Pancreas (tissue), 10 donors: ENCODE measurements around the gene ZRANB2. TPM values are rescaled to one million over a fixed set of nuclear protein-coding genes. Genes with fewer than 3 reads are reported as not detected.
A peak's percentile ranks its signal among the peaks of the same experiment; 100 is the strongest.

ENCODE experiments used
- ATAC-seq, 4 donors: fragments of 200-7000 bp; cut with Tn5 transposase; one replicate each; pipeline versions ENCODE4 v1.8.0 to v1.9.1; 2020; ENCODE audit warnings: mild to moderate bottlenecking in 4 of 4, moderate library complexity in 4 of 4
- DNase-seq, 6 donors: peaks; one replicate each; pipeline ENCODE4 v3.0.0-alpha.2; 2020
- FAIRE-seq: peaks from 2 replicates; lab custom pipeline; 2012; peaks lifted over from hg19 to GRCh38; lab: Jason Lieb, UNC
- H3K27ac ChIP-seq, 4 donors: fragments of 200-600 bp; sonication (generic); 1 replicate in 3 of 4; 2 replicates in 1 of 4; pipeline versions ENCODE4 v1.5.0 to v1.8.0; 2020
- H3K27me3 ChIP-seq, 4 donors: fragments of 200-600 bp; one replicate each; pipeline ENCODE4 v1.8.0; 2021
- H3K36me3 ChIP-seq, 3 donors: fragments of 200-600 bp; sonication (generic) in 1 of 3; one replicate each; pipeline versions ENCODE4 v1.5.0 to v1.8.0; 2020 to 2021
- H3K4me1 ChIP-seq, 3 donors: fragments of 200-600 bp; one replicate each; pipeline ENCODE4 v1.8.0; 2021
- H3K4me3 ChIP-seq, 4 donors: fragments of 200-600 bp; sonication (generic) in 2 of 4; one replicate each; pipeline versions ENCODE4 v1.5.0 to v1.8.0; 2020 to 2021
- H3K9me3 ChIP-seq, 4 donors: fragments of 200-600 bp; one replicate each; pipeline ENCODE4 v1.8.0; 2021
- CTCF ChIP-seq, 4 donors: fragments of 200-600 bp; sonication (generic) in 3 of 4; IDR thresholded peaks; one replicate each; pipeline versions ENCODE4 v1.5.0 to v1.8.0; 2021; ENCODE audit warnings: antibody characterized with exemption in 4 of 4
- WGBS, 2 donors: extraction: QIAGEN DNeasy Blood & Tissue Kit; methylation state at CpG; one replicate each; pipeline ENCODE4 v1.1.7; 2013; 5-methylcytosine and 5-hydroxymethylcytosine counted together
- intact Hi-C, 3 donors: fragments of 100-400 bp; cut with DNase I; formaldehyde crosslinking; loops; one replicate each; pipeline versions ENCODE4 v1.11.1 to v1.14.2; 2022
- polyA plus RNA-seq, 2 donors: library from polyadenylated mRNA; stranded (reverse); fragments of 200-250 nt; gene quantifications; one replicate each; pipeline ENCODE4 v1.2.3, GENCODE V29; 2013
- total RNA-seq, 6 donors: library from RNA; stranded (reverse); fragmentation: NEBNext Ultra II Directional in 4 of 6; extraction: Animal tissue kit (Norgen Biotek cat#: 25700) in 4 of 6; gene quantifications; one replicate each; pipeline versions ENCODE4 v1.2.1 to v1.2.4, GENCODE V29; 2021 to 2023
- donor health status: healthy with polysubstance abuse.
- donor health status: DM: no; HTN: no; CAD: no; lungs with moderate emphysema.
- donor health status: DM: no; HTN: no; CAD: no.
- donor health status: control.
- donor health status: control.
- donor health status: Bipolar disorder and iron deficiency.
- donor health status: DM: yes; HTN: yes; CAD: no.
- donor health status: DM: no; HTN: no; CAD: no.
- donor health status: DM: no; HTN: no; CAD: no.
- donor health status: DM: yes; HTN: yes; CAD: no.

Gene ZRANB2
- total and polyA plus RNA-seq, 8 donors: 22.0 to 62.9 (median 32.9) TPM

- intact Hi-C loops: no loop called here
- TF ChIP-seq CTCF (IDR thresholded peaks at IDR 0.05): no peak
- no peak for DNase-seq
- Histone ChIP-seq H3K36me3 (no peaks in the 10 kb centered on the region), H3K4me1 (peaks cover 0 to 14% (median 9%) of the 10 kb centered on the region in 3 donors), H3K27ac (no peak overlapping the region), H3K9me3 (no peaks in the 10 kb centered on the region), H3K4me3 (no peak overlapping the region), H3K27me3 (no peaks in the 10 kb centered on the region)
- ATAC-seq: no peak
- no peak for FAIRE-seq
- WGBS, 2 donors: 77 to 78% methylated on average over 1 of the region's 1 CpG
These were observed 5.5 kb upstream of the ZRANB2 start for GRCh38 chr1:71086331-71086730.

- no peak overlapping the region for H3K4me3 ChIP-seq
- no peak for TF ChIP-seq CTCF (IDR thresholded peaks at IDR 0.05)
- no peak for DNase-seq
- intact Hi-C loops: no loop called here
- FAIRE-seq: no peak
- 72 to 82% methylated on average over 2 of the region's 2 CpGs for WGBS, 2 donors
- no peaks in the 10 kb centered on the region for H3K9me3 ChIP-seq
- no peaks in the 10 kb centered on the region for H3K27me3 ChIP-seq
- no peak overlapping the region for H3K27ac ChIP-seq
- ATAC-seq: no peak
- peaks cover 0 to 28% (median 19%) of the 10 kb centered on the region in 3 donors for H3K4me1 ChIP-seq
- no peaks in the 10 kb centered on the region for H3K36me3 ChIP-seq
These were observed 2.4 kb upstream of the ZRANB2 start for GRCh38 chr1:71083271-71083670.

GRCh38 chr1:71081697-71082080 lies 854 bp upstream of the ZRANB2 start:
- DNase-seq: peak in 5 of 6 donors; percentile 15 to 56 (median 22)
- Histone ChIP-seq H3K27me3 (no peaks in the 10 kb centered on the region), H3K36me3 (peaks cover 0 to 7% (median 5%) of the 10 kb centered on the region in 3 donors), H3K9me3 (no peaks in the 10 kb centered on the region), H3K27ac (peak overlapping the region in 1 of 4 donors; percentile 96), H3K4me1 (peaks cover 0 to 28% (median 20%) of the 10 kb centered on the region in 3 donors), H3K4me3 (peak overlapping the region in 3 of 4 donors; percentile 58 to 73 (median 70))
- intact Hi-C loops: no loop called here
- 43 to 46% methylated on average over 7 of the region's 7 CpGs for WGBS, 2 donors
- no peak for TF ChIP-seq CTCF (IDR thresholded peaks at IDR 0.05)
- FAIRE-seq: no peak
- ATAC-seq: peak in 1 of 4 donors; percentile 4

GRCh38 chr1:71080230-71080738 lies 551 bp downstream of the ZRANB2 start:
- peak; percentile 61 to 67 (median 66) for ATAC-seq
- Histone ChIP-seq H3K9me3 (no peaks in the 10 kb centered on the region), H3K27ac (peak overlapping the region; percentile 85 to 96 (median 93)), H3K36me3 (peaks cover 3 to 16% (median 13%) of the 10 kb centered on the region in 3 donors), H3K4me3 (peak overlapping the region; percentile 58 to 92 (median 72)), H3K27me3 (no peaks in the 10 kb centered on the region), H3K4me1 (peaks cover 0 to 28% (median 20%) of the 10 kb centered on the region in 3 donors)
- no peak for FAIRE-seq
- peak in 2 of 6 donors; percentile 12 to 35 for DNase-seq
- no peak for TF ChIP-seq CTCF (IDR thresholded peaks at IDR 0.05)
- 1% methylated on average over 17 of the region's 17 CpGs for WGBS, 2 donors
- intact Hi-C loops: no loop called here

- Histone ChIP-seq H3K27ac (no peak overlapping the region), H3K4me3 (no peak overlapping the region), H3K4me1 (peaks cover 0 to 14% (median 11%) of the 10 kb centered on the region in 3 donors), H3K36me3 (peaks cover 3 to 59% (median 38%) of the 10 kb centered on the region in 3 donors), H3K9me3 (no peaks in the 10 kb centered on the region), H3K27me3 (no peaks in the 10 kb centered on the region)
- DNase-seq: no peak
- no peak for TF ChIP-seq CTCF (IDR thresholded peaks at IDR 0.05)
- intact Hi-C loops: no loop called here
- ATAC-seq: no peak
- WGBS, 2 donors: 88 to 91% methylated on average over 1 of the region's 1 CpG
- no peak for FAIRE-seq
These were observed 6.2 kb downstream of the ZRANB2 start for GRCh38 chr1:71074681-71075080.
